K562 (cell line): Measurements from ENCODE around the gene MIDN. TPM values are rescaled to one million over a fixed set of nuclear protein-coding genes. Genes with fewer than 3 reads are reported as not detected.

Experiments
- ATAC-seq: fragments of 200-7000 bp; cut with Tn5 transposase; 3 replicates; pipeline ENCODE4 v1.9.1; 2020; ENCODE audit warnings: moderate library complexity
- BruUV-seq: library from RNA; stranded (reverse); fragments of 400-500 nt; replicated peaks from 2 replicates; lab custom pipeline; 2021; lab: Mats Ljungman, UMichigan
- CTCF ChIA-PET: fragments of 300-600 bp; formaldehyde crosslinking; extraction: SDS; loops from one replicate; lab custom pipeline; 2021; ENCODE audit warnings: low intra/inter-chr PET ratio; lab: Yijun Ruan, JAX
- POLR2A ChIA-PET: fragments of 300-600, 350-650 bp; sonication (Branson Sonifier 250); formaldehyde crosslinking; extraction: SDS; loops from one replicate; lab custom pipeline; 2021; ENCODE audit warnings: antibody characterized with exemption, inconsistent platforms; lab: Yijun Ruan, JAX
- DNase-seq, 4 experiments: peaks; one replicate each; pipeline versions ENCODE4 v3.0.0 to v3.0.0-alpha.2; 2011 to 2018; ENCODE audit warnings: low spot score in 3 of 4, mixed read lengths in 3 of 4; ENCODE audit errors: extremely low read depth in 1 of 4
- FAIRE-seq: peaks from 2 replicates; lab custom pipeline; 2011; peaks lifted over from hg19 to GRCh38; lab: Jason Lieb, UNC
- H2AFZ ChIP-seq: 2 replicates; pipeline ENCODE4 v1.6.0; 2011; ENCODE audit warnings: low read depth, low read length, control low read depth, inconsistent platforms
- H3K27ac ChIP-seq: fragments of 200-600 bp; 3 replicates; pipeline ENCODE4 v1.8.0; 2011; ENCODE audit warnings: low read depth, mild to moderate bottlenecking, control low read depth, inconsistent platforms, low read length, moderate library complexity, mixed read lengths; ENCODE audit errors: extremely low read depth
- H3K27me3 ChIP-seq, 2 experiments: fragments of 300-600 bp in 1 of 2; 2 replicates in 1 of 2; 3 replicates in 1 of 2; pipeline versions ENCODE4 v1.6.0 to v1.8.0; 2011; ENCODE audit warnings: inconsistent platforms in 2 of 2, low read length in 2 of 2, mild to moderate bottlenecking in 1 of 2, mixed read lengths in 1 of 2, moderate library complexity in 1 of 2; ENCODE audit not compliant: control insufficient read depth in 2 of 2, insufficient read depth in 2 of 2
- H3K36me3 ChIP-seq: fragments of 300-600 bp; 3 replicates; pipeline ENCODE4 v1.8.0; 2011; ENCODE audit warnings: mild to moderate bottlenecking, low read length, inconsistent platforms; ENCODE audit not compliant: control insufficient read depth, insufficient read depth
- H3K4me1 ChIP-seq, 2 experiments: fragments of 200-600 bp in 1 of 2; replicated peaks in 1 of 2; 2 replicates in 1 of 2; 3 replicates in 1 of 2; pipeline versions ENCODE4 v1.5.1 to v1.8.0; 2011; ENCODE audit warnings: inconsistent platforms in 2 of 2, low read length in 2 of 2, mild to moderate bottlenecking in 1 of 2, mixed read lengths in 1 of 2, moderate library complexity in 1 of 2; ENCODE audit not compliant: control insufficient read depth in 2 of 2, insufficient read depth in 2 of 2
- H3K4me2 ChIP-seq: 2 replicates; pipeline ENCODE4 v1.6.1; 2011; ENCODE audit warnings: low read length, control low read depth, inconsistent platforms, mixed read lengths; ENCODE audit not compliant: insufficient read depth
- H3K4me3 ChIP-seq: fragments of 200-600 bp; sonication (generic), shearing (Covaris generic); 2 replicates; pipeline ENCODE4 v1.5.1; 2016; ENCODE audit warnings: control low read depth, inconsistent platforms
- H3K79me2 ChIP-seq: fragments of 200-600 bp; 3 replicates; pipeline ENCODE4 v1.8.0; 2011; ENCODE audit warnings: low read length, inconsistent platforms; ENCODE audit not compliant: control insufficient read depth, insufficient read depth
- H3K9ac ChIP-seq, 2 experiments: 2 replicates each; pipeline versions ENCODE4 v1.6.0 to v1.6.1; 2011; ENCODE audit warnings: low read depth in 2 of 2, low read length in 2 of 2, control low read depth in 1 of 2, inconsistent platforms in 1 of 2, mild to moderate bottlenecking in 1 of 2, mixed read lengths in 1 of 2; ENCODE audit not compliant: insufficient read depth in 1 of 2
- H3K9me1 ChIP-seq: one replicate; pipeline ENCODE4 v1.6.0; 2011; ENCODE audit warnings: inconsistent platforms, mild to moderate bottlenecking, low read length, moderate library complexity; ENCODE audit not compliant: control insufficient read depth, insufficient read depth
- H3K9me3 ChIP-seq: replicated peaks from 2 replicates; pipeline ENCODE4 v1.5.1; 2011; ENCODE audit warnings: low read depth, low read length, inconsistent platforms; ENCODE audit not compliant: control insufficient read depth, insufficient read depth
- H4K20me1 ChIP-seq: replicated peaks from 2 replicates; pipeline ENCODE4 v1.6.1; 2011; ENCODE audit warnings: low read length, inconsistent platforms, mixed read lengths; ENCODE audit not compliant: control insufficient read depth, insufficient read depth
- CAMTA2 ChIP-seq: fragments of 250-450 bp; sonication (Bioruptor Pico); conservative IDR thresholded peaks from 2 replicates; pipeline ENCODE4 v1.5.1; 2022
- CBFB ChIP-seq: sonication (generic); formaldehyde crosslinking; IDR thresholded peaks from 2 replicates; pipeline ENCODE4 v1.4.0; 2020; ENCODE audit warnings: mild to moderate bottlenecking, missing genetic modification reagents
- CBX8 ChIP-seq: fragments of 200-600 bp; sonication (generic); IDR thresholded peaks from 2 replicates; pipeline ENCODE4 v1.6.1; 2012; ENCODE audit warnings: borderline replicate concordance, mixed run types, low read depth, mild to moderate bottlenecking, moderate library complexity, mixed read lengths, low read length, control low read depth, inconsistent platforms; ENCODE audit not compliant: poor library complexity, severe bottlenecking; ENCODE audit errors: extremely low read depth
- DACH1 ChIP-seq: fragments of 450-650 bp; IDR thresholded peaks from 2 replicates; pipeline ENCODE4 v1.6.1; 2018; ENCODE audit not compliant: partially characterized antibody
- DNMT1 ChIP-seq: fragments of 450-650 bp; IDR thresholded peaks from 2 replicates; pipeline ENCODE4 v1.6.1; 2016; ENCODE audit warnings: antibody characterized with exemption, mild to moderate bottlenecking
- HEY1 ChIP-seq: fragments of 250-450 bp; sonication (Bioruptor Pico); IDR thresholded peaks from 2 replicates; pipeline ENCODE4 v1.5.0; 2020; ENCODE audit warnings: mild to moderate bottlenecking, moderate library complexity, borderline replicate concordance
- MCM5 ChIP-seq: fragments of 450-650 bp; IDR thresholded peaks from 2 replicates; pipeline ENCODE4 v1.6.1; 2016; ENCODE audit warnings: low read depth
- NEUROD1 ChIP-seq: fragments of 150-350 bp; IDR thresholded peaks from 2 replicates; pipeline ENCODE4 v1.6.1; 2014; ENCODE audit warnings: borderline replicate concordance, low read length, low read depth; ENCODE audit not compliant: partially characterized antibody
- NFYB ChIP-seq: IDR thresholded peaks from 2 replicates; pipeline ENCODE4 v1.6.1; 2011; ENCODE audit warnings: mild to moderate bottlenecking, moderate library complexity; ENCODE audit not compliant: insufficient read length; ENCODE audit errors: extremely low read depth
- PYGO2 ChIP-seq: fragments of 450-650 bp; IDR thresholded peaks from 2 replicates; pipeline ENCODE4 v1.6.1; 2016; ENCODE audit warnings: mild to moderate bottlenecking, missing genetic modification characterization, moderate library complexity, missing compliant biosample characterization
- RBM34 ChIP-seq: fragments of 200-400 bp; formaldehyde crosslinking; IDR thresholded peaks from 2 replicates; pipeline ENCODE4 v1.6.1; 2018; ENCODE audit warnings: low read length, borderline replicate concordance; ENCODE audit not compliant: insufficient read depth
- RFX1 ChIP-seq: fragments of 450-650 bp; IDR thresholded peaks from 2 replicates; pipeline ENCODE4 v1.6.1; 2016; ENCODE audit warnings: mild to moderate bottlenecking, moderate library complexity
- SIN3B ChIP-seq: fragments of 450-650 bp; IDR thresholded peaks from 2 replicates; pipeline ENCODE4 v1.6.1; 2017; ENCODE audit warnings: low read depth, mild to moderate bottlenecking, moderate library complexity
- SRF ChIP-seq, 2 experiments: fragments of 250-450, 450-650 bp in 1 of 2; sonication (Bioruptor Pico) in 1 of 2; sonication (generic) in 1 of 2; formaldehyde crosslinking; IDR thresholded peaks; 2 replicates each; pipeline versions ENCODE4 v1.5.0 to v1.5.1; 2020 to 2022; ENCODE audit warnings: mild to moderate bottlenecking in 1 of 2, missing genetic modification reagents in 1 of 2
- SRSF9 ChIP-seq: fragments of 200-400 bp; formaldehyde crosslinking; IDR thresholded peaks from 2 replicates; pipeline ENCODE4 v1.6.1; 2017; ENCODE audit warnings: low read depth, low read length, borderline replicate concordance
- TBP ChIP-seq: optimal IDR thresholded peaks from 2 replicates; pipeline ENCODE3; 2011; ENCODE audit warnings: low read depth, low read length, improper control_type of control experiment
- U2AF2 ChIP-seq: fragments of 200-400 bp; formaldehyde crosslinking; optimal IDR thresholded peaks from 2 replicates; pipeline ENCODE3; 2017; ENCODE audit warnings: low read depth, mild to moderate bottlenecking, low read length
- ZNF146 ChIP-seq: IDR thresholded peaks from one replicate; pipeline ENCODE4 v1.6.1; 2018; ENCODE audit warnings: missing compliant biosample characterization; ENCODE audit not compliant: unreplicated experiment
- ZNF311 ChIP-seq: fragments of 250-450 bp; sonication (Bioruptor Pico); IDR thresholded peaks from 2 replicates; pipeline ENCODE4 v1.4.0; 2020; ENCODE audit warnings: mild to moderate bottlenecking, moderate library complexity
- WGBS: fragments of 100-300 bp; shearing (Covaris generic); methylation state at CpG from one replicate; pipeline ENCODE4 v1.1.6; 2016; ENCODE audit warnings: low coverage, mixed read lengths; ENCODE audit not compliant: insufficient coverage; ENCODE audit errors: missing lambda C conversion rate; 5-methylcytosine and 5-hydroxymethylcytosine counted together
- in situ Hi-C: fragments of 300-500 bp; cut with MboI; formaldehyde crosslinking; loops from 4 replicates; pipeline ENCODE4 v1.15.0; 2018; ENCODE audit warnings: inconsistent platforms, mixed read lengths
- intact Hi-C: fragments of 100-400 bp; cut with micrococcal nuclease; formaldehyde crosslinking; loops from 2 replicates; pipeline ENCODE4 v1.14.2; 2022
- polyA plus RNA-seq, 8 experiments: library from polyadenylated mRNA; depleted of rRNA in 4 of 8; stranded (reverse) in 5 of 8; unstranded in 3 of 8; fragments of >200 nt; fragmentation: Nextera tagmentation in 2 of 8; fragmentation: Illumina TruSeq in 1 of 8; extraction: Ambion mirVana in 2 of 8; extraction: Trizol in 1 of 8; gene quantifications; 2 replicates each; pipeline versions ENCODE4 v1.2.1 to v1.2.3, GENCODE V29; 2011 to 2014; ENCODE audit warnings: inconsistent platforms in 1 of 8, missing spikeins in 1 of 8
- total RNA-seq, 7 experiments: library from RNA; depleted of rRNA in 6 of 7; stranded (reverse); fragments of >200 nt in 6 of 7; fragmentation: Illumina TruSeq in 2 of 7; extraction: Trizol in 2 of 7; gene quantifications; 2 replicates each; pipeline versions ENCODE4 v1.2.1 to v1.2.3, GENCODE V29; 2011 to 2021; ENCODE audit warnings: low replicate concordance in 1 of 7
- TF ChIP-seq, protein P1 (sequence below): fragments of 200-800 bp; sonication (Bioruptor generic); IDR thresholded peaks from 2 replicates; pipeline ENCODE4 v1.6.1; 2017; ENCODE audit warnings: missing genetic modification characterization, missing compliant biosample characterization
- TF ChIP-seq, protein P2 (sequence below): fragments of 450-650 bp; IDR thresholded peaks from 2 replicates; pipeline ENCODE4 v1.6.1; 2016; ENCODE audit warnings: low read depth, mild to moderate bottlenecking, moderate library complexity
- TF ChIP-seq, protein P3 (sequence below): fragments of 250-450 bp; sonication (Bioruptor Pico); IDR thresholded peaks from 2 replicates; pipeline ENCODE4 v1.8.0; 2021; ENCODE audit warnings: moderate library complexity, mild to moderate bottlenecking, inconsistent platforms

MIDN gene
- total and polyA plus RNA-seq, 9 of the 15 experiments (the other 6 are each of a cell fraction or from before 2014, with no cell fraction given): 0.17 to 120 (median 10.1) TPM

DNA sequence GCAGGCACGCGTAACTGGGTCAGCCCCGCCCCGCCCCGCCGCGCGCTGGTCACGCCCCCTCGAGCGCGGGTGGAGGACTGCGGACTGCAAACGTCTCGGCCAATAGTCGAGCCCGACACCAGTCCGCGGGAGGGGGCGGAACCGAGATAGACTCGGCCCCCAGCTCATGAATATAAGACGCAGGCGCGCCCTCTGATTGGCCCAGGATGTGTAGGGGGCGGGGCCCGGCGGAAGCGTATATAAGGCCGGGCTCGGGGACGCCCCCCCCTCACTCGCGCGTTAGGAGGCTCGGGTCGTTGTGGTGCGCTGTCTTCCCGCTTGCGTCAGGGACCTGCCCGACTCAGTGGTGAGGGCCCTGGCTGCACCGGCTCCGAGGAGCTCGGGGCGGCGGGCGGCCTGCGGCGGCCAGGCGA, 20.7 kb downstream of the MIDN start, which contains the start of gene CIRBP:
Gene CIRBP (plus strand): TSS at position 268 of the 413 bp plus-strand sequence. CDS start 1,602 bp downstream, outside the sequence.
- Histone ChIP-seq H3K9me1 (no peaks in the 10 kb centered on the region), H3K27ac (peak within 1 kb of the TSS; percentile 92), H3K27me3 (no peaks in the 10 kb centered on the region), H3K79me2 (peaks cover 52% of the 10 kb centered on the region), H3K36me3 (peaks cover 44% of the 10 kb centered on the region), H2AFZ (peak within 1 kb of the TSS; percentile 69), H3K4me2 (peak within 1 kb of the TSS; percentile 93), H3K9me3 (no peaks in the 10 kb centered on the region), H4K20me1 (peaks cover 26% of the 10 kb centered on the region), H3K4me1 (peaks cover 71 to 97% of the 10 kb centered on the region in 2 experiments), H3K9ac (peak within 1 kb of the TSS; percentile 90 to 99), H3K4me3 (peak within 1 kb of the TSS; percentile 68)
- peak; percentile 91 for FAIRE-seq
- in situ Hi-C loops (no loop called here), intact Hi-C loops (loop anchor here (1.0 kb wide), 2 partner anchors 21 to 224 kb away; partner anchors contain the start of gene MIDN)
- peak; percentile 86 to 99 (median 92) for DNase-seq
- ChIA-PET CTCF (interaction anchor here (3.3 kb wide), 1 partner anchor 25 kb away, joined by 51 read pairs; no protein-coding TSS in a partner anchor), POLR2A (interaction anchor here (0.6 to 3.0 kb wide), 76 partner anchors 9 to 589 kb away, joined by 3 to 90 read pairs (median 4); partner anchors contain the start of genes ATP5F1D, GPX4, MED16 and RNU6-9)
- ATAC-seq: peak; percentile 71
- no TSS peak for BruUV-seq
- WGBS: under 1% methylated on average over 39 of the region's 50 CpGs
- no peak for TF ChIP-seq ZNF311 (CRISPR knock-in tag)
- no peak for TF ChIP-seq MCM5
- TF ChIP-seq TBP: peak; percentile 99
- TF ChIP-seq, protein P1, sequence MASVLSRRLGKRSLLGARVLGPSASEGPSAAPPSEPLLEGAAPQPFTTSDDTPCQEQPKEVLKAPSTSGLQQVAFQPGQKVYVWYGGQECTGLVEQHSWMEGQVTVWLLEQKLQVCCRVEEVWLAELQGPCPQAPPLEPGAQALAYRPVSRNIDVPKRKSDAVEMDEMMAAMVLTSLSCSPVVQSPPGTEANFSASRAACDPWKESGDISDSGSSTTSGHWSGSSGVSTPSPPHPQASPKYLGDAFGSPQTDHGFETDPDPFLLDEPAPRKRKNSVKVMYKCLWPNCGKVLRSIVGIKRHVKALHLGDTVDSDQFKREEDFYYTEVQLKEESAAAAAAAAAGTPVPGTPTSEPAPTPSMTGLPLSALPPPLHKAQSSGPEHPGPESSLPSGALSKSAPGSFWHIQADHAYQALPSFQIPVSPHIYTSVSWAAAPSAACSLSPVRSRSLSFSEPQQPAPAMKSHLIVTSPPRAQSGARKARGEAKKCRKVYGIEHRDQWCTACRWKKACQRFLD: no peak
- no peak for TF ChIP-seq CBFB (CRISPR knock-in tag)
- TF ChIP-seq NEUROD1: peak; percentile 37
- no peak for TF ChIP-seq PYGO2
- TF ChIP-seq U2AF2: no peak
- TF ChIP-seq CBX8: no peak
- TF ChIP-seq RBM34: no peak
- TF ChIP-seq, protein P2, sequence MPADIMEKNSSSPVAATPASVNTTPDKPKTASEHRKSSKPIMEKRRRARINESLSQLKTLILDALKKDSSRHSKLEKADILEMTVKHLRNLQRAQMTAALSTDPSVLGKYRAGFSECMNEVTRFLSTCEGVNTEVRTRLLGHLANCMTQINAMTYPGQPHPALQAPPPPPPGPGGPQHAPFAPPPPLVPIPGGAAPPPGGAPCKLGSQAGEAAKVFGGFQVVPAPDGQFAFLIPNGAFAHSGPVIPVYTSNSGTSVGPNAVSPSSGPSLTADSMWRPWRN: no peak
- peak in 1 of 2 experiments; percentile 63; a peak in 2 of 4 replicates for TF ChIP-seq SRF (CRISPR knock-in tag; IDR thresholded peaks at IDR 0.05)
- TF ChIP-seq, protein P3, sequence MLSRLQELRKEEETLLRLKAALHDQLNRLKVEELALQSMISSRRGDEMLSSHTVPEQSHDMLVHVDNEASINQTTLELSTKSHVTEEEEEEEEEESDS (CRISPR knock-in tag): no peak
- no peak for TF ChIP-seq CAMTA2 (CRISPR knock-in tag)
- no peak for TF ChIP-seq ZNF146 (CRISPR knock-in tag)
- no peak for TF ChIP-seq SIN3B
- no peak for TF ChIP-seq DNMT1
- TF ChIP-seq DACH1: no peak
- TF ChIP-seq RFX1: no peak
- peak; percentile 52 for TF ChIP-seq NFYB
- no peak for TF ChIP-seq SRSF9
- no peak for TF ChIP-seq HEY1
